Stomach (tissue), 9 donors: ENCODE results near the gene KIAA1614. TPM values are rescaled to one million over a fixed set of nuclear protein-coding genes. Genes with fewer than 3 reads are reported as not detected.

Experiments used
- DNase-seq, 2 donors: peaks; one replicate each; pipeline versions ENCODE4 v3.0.0 to v3.0.0-alpha.2; 2013 to 2019
- H3K27ac ChIP-seq, 5 donors: fragments of 200-600 bp in 4 of 5; sonication (generic) in 4 of 5; one replicate each; pipeline ENCODE4 v1.5.1; 2013 to 2019; ENCODE audit warnings: mild to moderate bottlenecking in 1 of 5, moderate library complexity in 1 of 5
- H3K27me3 ChIP-seq, 3 donors: fragments of 200-600 bp; sonication (generic); one replicate each; pipeline ENCODE4 v1.5.1; 2017 to 2019; ENCODE audit warnings: mixed run types in 1 of 3
- H3K36me3 ChIP-seq, 4 donors: fragments of 200-600 bp; sonication (generic); 1 replicate in 3 of 4; 2 replicates in 1 of 4; pipeline ENCODE4 v1.5.1; 2016 to 2019
- H3K4me1 ChIP-seq, 4 donors: fragments of 200-600 bp; sonication (generic); one replicate each; pipeline ENCODE4 v1.5.1; 2016 to 2019
- H3K4me3 ChIP-seq, 4 donors: fragments of 200-600 bp; sonication (generic) in 3 of 4; one replicate each; pipeline ENCODE4 v1.5.1; 2016 to 2019; ENCODE audit warnings: mild to moderate bottlenecking in 1 of 4
- H3K9me3 ChIP-seq, 4 donors: fragments of 200-600 bp; sonication (generic); one replicate each; pipeline ENCODE4 v1.5.1; 2016 to 2019
- CTCF ChIP-seq, 7 experiments: fragments of 450-650 bp in 4 of 7; fragments of 200-600 bp in 3 of 7; sonication (generic) in 3 of 7; IDR thresholded peaks; one replicate each; pipeline ENCODE4 v1.5.1; 2016 to 2019; ENCODE audit warnings: antibody characterized with exemption in 7 of 7, control low read depth in 2 of 7, mild to moderate bottlenecking in 1 of 7
- EP300 ChIP-seq: sonication (generic); formaldehyde crosslinking; IDR thresholded peaks from one replicate; pipeline ENCODE4 v1.6.1; 2017; ENCODE audit warnings: antibody characterized with exemption
- POLR2A ChIP-seq, 4 donors: fragments of 450-650 bp; IDR thresholded peaks; one replicate each; pipeline ENCODE4 v1.6.1; 2016; ENCODE audit warnings: antibody characterized with exemption in 4 of 4, control low read depth in 2 of 4, mild to moderate bottlenecking in 1 of 4, moderate library complexity in 1 of 4
- POLR2AphosphoS5 ChIP-seq, 3 donors: sonication (generic); formaldehyde crosslinking; IDR thresholded peaks; one replicate each; pipeline ENCODE4 v1.6.1; 2016; ENCODE audit warnings: antibody characterized with exemption in 3 of 3
- WGBS, 5 donors: extraction: QIAGEN DNeasy Blood & Tissue Kit in 3 of 5; methylation state at CpG; one replicate each; pipeline versions ENCODE4 v1.1.5 to v1.1.7; 2013 to 2018; 5-methylcytosine and 5-hydroxymethylcytosine counted together
- intact Hi-C: fragments of 100-400 bp; cut with DNase I; formaldehyde crosslinking; loops from one replicate; pipeline ENCODE4 v1.15.1; 2023; ENCODE audit warnings: low total_unique reads
- polyA plus RNA-seq, 3 donors: library from polyadenylated mRNA; stranded (reverse); fragments of 200-250 nt; gene quantifications; one replicate each; pipeline ENCODE4 v1.2.3, GENCODE V29; 2013
- total RNA-seq, 5 donors: library from RNA; depleted of rRNA; stranded (reverse); fragments of >200 nt; gene quantifications; one replicate each; pipeline versions ENCODE4 v1.1.0 to v1.2.3, GENCODE V29; 2014 to 2016
- donor health status: healthy with polysubstance abuse.
- donor health status: Bipolar disorder and iron deficiency.
- donor health status: healthy.

KIAA1614 gene
- total and polyA plus RNA-seq, 8 donors = under 0.01 to 6.1 (median 1.8) TPM; not detected in 1

GRCh38 chr1:180988253-180988752 is 75.6 kb downstream of the KIAA1614 start:
- no peak for DNase-seq
- Histone ChIP-seq H3K36me3 (peaks cover 38 to 99% (median 95%) of the 10 kb centered on the region in 4 donors), H3K27me3 (no peaks in the 10 kb centered on the region), H3K4me3 (no peak overlapping the region), H3K4me1 (peaks cover 0 to 6% (median 3%) of the 10 kb centered on the region in 4 donors), H3K27ac (no peak overlapping the region), H3K9me3 (no peaks in the 10 kb centered on the region)
- intact Hi-C loops = no loop called here
- TF ChIP-seq EP300 = no peak
- TF ChIP-seq POLR2A (IDR thresholded peaks at IDR 0.05) = no peak
- no peak for TF ChIP-seq POLR2AphosphoS5 (IDR thresholded peaks at IDR 0.05)
- TF ChIP-seq CTCF (IDR thresholded peaks at IDR 0.05) = no peak
- 70 to 76% (median 72%) methylated on average over 8 of the region's 8 CpGs for WGBS, 5 donors

- Histone ChIP-seq H3K4me3 (no peak overlapping the region), H3K27ac (no peak overlapping the region), H3K4me1 (peaks cover 0 to 6% (median 3%) of the 10 kb centered on the region in 4 donors), H3K36me3 (peaks cover 14 to 67% (median 56%) of the 10 kb centered on the region in 4 donors), H3K9me3 (no peaks in the 10 kb centered on the region), H3K27me3 (no peaks in the 10 kb centered on the region)
- intact Hi-C loops = no loop called here
- DNase-seq = no peak
- TF ChIP-seq POLR2A (IDR thresholded peaks at IDR 0.05) (no peak), EP300 (no peak), POLR2AphosphoS5 (IDR thresholded peaks at IDR 0.05) (no peak), CTCF (IDR thresholded peaks at IDR 0.05) (no peak)
- 77 to 89% (median 82%) methylated on average over 3 of the region's 3 CpGs for WGBS, 5 donors
Measured at GRCh38 chr1:180994262-180994661, 81.6 kb downstream of the KIAA1614 start.

GRCh38 chr1:180997843-180998504 is 85.3 kb downstream of the KIAA1614 start:
- Histone ChIP-seq H3K4me3 (no peak overlapping the region), H3K9me3 (no peaks in the 10 kb centered on the region), H3K36me3 (peaks cover 0 to 65% (median 44%) of the 10 kb centered on the region in 4 donors), H3K27ac (no peak overlapping the region), H3K4me1 (no peaks in the 10 kb centered on the region), H3K27me3 (no peaks in the 10 kb centered on the region)
- DNase-seq = no peak
- WGBS, 5 donors = 87 to 95% (median 91%) methylated on average over 4 of the region's 4 CpGs
- TF ChIP-seq CTCF (IDR thresholded peaks at IDR 0.05) (no peak), POLR2AphosphoS5 (IDR thresholded peaks at IDR 0.05) (no peak), POLR2A (IDR thresholded peaks at IDR 0.05) (no peak), EP300 (no peak)
- intact Hi-C loops = no loop called here

Other genes starting within 250 kb of the KIAA1614 start
- 10 to 100 TPM in 2 of 5 donors, 1 to 10 TPM in 3; 1.2 to 38.6 (median 10.0) TPM for gene STX6, start 110.0 kb downstream of the KIAA1614 start, total RNA-seq
- 1 to 10 TPM; 5.8 to 7.0 (median 6.6) TPM for gene STX6, start 110.0 kb downstream of the KIAA1614 start, polyA plus RNA-seq
- 10 to 100 TPM in 4 of 5 donors, 1 to 10 TPM in 1; 3.5 to 40.8 (median 11.2) TPM for gene MR1, start 121.1 kb downstream of the KIAA1614 start, total RNA-seq
- 1 to 10 TPM; 1.1 to 4.5 (median 2.4) TPM for gene MR1, start 121.1 kb downstream of the KIAA1614 start, polyA plus RNA-seq
- 10 to 100 TPM in 3 of 5 donors, 1 to 10 TPM in 2; 1.2 to 33.3 (median 13.6) TPM for gene IER5, start 175.8 kb downstream of the KIAA1614 start, total RNA-seq
- gene IER5, start 175.8 kb downstream of the KIAA1614 start, polyA plus RNA-seq = 10 to 100 TPM in 1 of 3 donors, 1 to 10 TPM in 2; 4.3 to 10.4 (median 6.4) TPM